NT2/D1 (cell line): Measurements from ENCODE around the gene CMTM4.

Experiments
- SUZ12 ChIP-seq: IDR thresholded peaks from 2 replicates; pipeline ENCODE4 v1.6.1; 2011; ENCODE audit not compliant: insufficient read length, insufficient read depth; ENCODE audit errors: extremely low read depth
- YY1 ChIP-seq: IDR thresholded peaks from 2 replicates; pipeline ENCODE4 v1.6.1; 2011; ENCODE audit not compliant: insufficient read length, insufficient read depth
- ZNF274 ChIP-seq: IDR thresholded peaks from 2 replicates; pipeline ENCODE4 v1.6.1; 2011; ENCODE audit warnings: mild to moderate bottlenecking, low read depth, low read length

GRCh38 chr16:66649636-66650205 is 46.8 kb downstream of the CMTM4 start:
- TF ChIP-seq ZNF274 (no peak), YY1 (no peak), SUZ12 (no peak)
